GM21390 (cell line): ENCODE data around the gene GBX1.

ENCODE experiments used
- ATAC-seq: cut with Tn5 transposase; IDR thresholded peaks from one replicate; pipeline ENCODE4 v1.9.1; 2021; ENCODE audit not compliant: unreplicated experiment

Gene GBX1

DNA sequence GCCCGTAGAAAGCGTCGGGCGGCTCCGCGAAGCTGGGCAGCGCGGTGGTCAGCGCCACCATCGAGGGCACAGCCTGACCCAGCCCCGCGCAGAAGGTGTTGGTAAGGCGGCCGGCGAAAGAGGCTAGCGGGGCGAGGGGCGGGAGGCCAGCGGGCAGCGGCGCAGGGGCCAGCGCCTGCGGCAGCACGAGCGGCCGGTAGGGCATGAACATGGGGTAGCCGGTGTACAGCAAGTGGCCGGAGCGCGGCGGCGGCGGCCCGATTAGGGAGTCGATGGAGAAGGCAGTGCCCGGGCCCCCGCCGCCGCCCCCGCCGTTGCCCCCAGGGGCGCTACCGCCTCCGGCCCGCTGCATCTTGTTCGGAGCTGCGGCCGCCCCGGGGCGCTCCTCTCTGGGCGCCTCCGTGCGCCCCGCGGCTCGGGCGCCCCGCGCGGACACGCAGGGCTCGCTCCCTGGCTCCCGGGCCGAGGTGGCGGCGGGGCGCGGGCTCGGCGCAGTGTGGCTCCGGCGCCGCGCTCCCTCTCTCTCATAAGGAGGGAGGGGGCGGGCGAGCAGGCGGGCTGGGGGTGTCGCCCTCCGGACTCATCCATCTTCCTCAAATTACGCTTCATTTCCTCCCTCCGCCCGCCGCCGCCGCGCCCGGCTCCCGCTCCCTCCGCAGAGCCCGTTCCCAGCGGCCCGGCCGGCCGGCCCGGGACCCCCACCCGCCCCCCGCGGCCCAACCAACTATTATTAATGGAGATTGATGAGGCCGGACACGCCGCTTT is at the start of gene GBX1:
Gene GBX1, minus strand, starts transcription at position 498 of the 765 bp plus-strand sequence. Its CDS starts 146 bp downstream, at position 352.
- ATAC-seq: no peak

GRCh38 chr7:151215396-151215795 is 47.9 kb upstream of the GBX1 start:
- no peak for ATAC-seq

- ATAC-seq: no peak
Observed at GRCh38 chr7:151213826-151214225, 46.3 kb upstream of the GBX1 start.

DNA sequence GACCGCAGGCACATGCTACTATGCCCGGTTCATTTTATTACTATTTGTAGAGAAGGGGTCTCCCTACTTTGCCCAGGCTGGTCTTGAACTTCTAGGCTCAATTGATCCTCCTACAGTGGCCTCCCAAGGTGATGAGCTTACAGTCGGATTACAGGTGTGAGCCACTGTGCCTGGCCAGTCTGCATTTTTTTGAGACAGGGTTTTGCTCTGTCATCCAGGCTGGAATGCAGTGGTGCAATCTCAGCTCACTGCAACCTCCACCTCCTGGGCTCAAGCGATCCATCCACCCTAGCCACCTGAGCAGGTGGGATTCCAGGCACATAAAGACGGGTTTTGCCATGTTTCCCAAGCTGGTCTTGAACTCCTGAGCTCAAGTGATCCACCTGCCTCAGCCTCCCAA is 45.1 kb upstream of the GBX1 start:
- ATAC-seq: no peak

- ATAC-seq: no peak
Observed at GRCh38 chr7:151211155-151211772, 43.8 kb upstream of the GBX1 start.

- ATAC-seq: no peak
Observed at GRCh38 chr7:151210087-151210854, 42.8 kb upstream of the GBX1 start, which contains the start of gene H2BK1. H2BK1 (minus strand) TSS chr7:151210488; CDS start chr7:151210318, 170 bp downstream.

DNA sequence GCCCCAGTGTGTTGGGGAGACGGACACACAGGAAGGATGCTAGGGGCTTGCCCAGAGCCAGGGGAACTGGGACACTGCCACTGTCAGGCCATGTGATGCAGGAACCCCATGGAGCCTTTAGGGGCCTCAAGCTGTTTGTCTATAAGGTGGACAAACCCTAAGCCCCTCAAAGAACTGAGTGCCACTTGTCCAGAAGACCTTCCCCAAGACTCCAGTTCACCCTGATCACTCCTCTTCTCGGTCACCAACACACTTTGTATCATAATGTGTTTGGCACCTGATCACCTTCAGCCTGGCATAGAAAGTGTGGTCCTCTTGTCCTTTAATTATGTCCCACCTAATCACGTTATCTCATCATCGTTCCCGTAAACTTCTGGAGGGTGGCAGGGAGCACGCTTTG is 42.1 kb upstream of the GBX1 start:
- no peak for ATAC-seq

- no peak for ATAC-seq
Observed at GRCh38 chr7:151208253-151208862, 40.9 kb upstream of the GBX1 start.

DNA sequence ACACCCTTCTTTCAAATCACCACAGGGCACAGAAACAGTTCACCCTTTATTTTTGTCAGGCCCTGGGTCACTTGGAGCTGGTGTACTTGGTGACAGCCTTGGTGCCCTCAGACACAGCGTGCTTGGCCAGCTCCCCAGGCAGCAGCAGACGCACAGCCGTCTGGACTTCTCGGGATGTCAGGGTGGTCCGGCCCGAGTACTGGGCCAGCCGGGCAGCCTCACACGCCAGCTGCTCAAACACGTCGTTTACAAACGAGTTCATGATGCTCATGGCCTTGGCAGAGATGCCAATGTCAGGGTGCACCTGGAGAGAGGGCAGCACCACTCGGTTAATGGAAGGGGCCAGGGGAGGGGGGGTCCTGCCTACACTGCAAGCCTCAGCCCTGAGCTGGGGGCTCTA is 40.3 kb upstream of the GBX1 start:
- ATAC-seq: no peak

GRCh38 chr7:151207315-151207714 is 39.8 kb upstream of the GBX1 start:
- no peak for ATAC-seq

- ATAC-seq: no peak
Observed at GRCh38 chr7:151206914-151207313, 39.4 kb upstream of the GBX1 start.

DNA sequence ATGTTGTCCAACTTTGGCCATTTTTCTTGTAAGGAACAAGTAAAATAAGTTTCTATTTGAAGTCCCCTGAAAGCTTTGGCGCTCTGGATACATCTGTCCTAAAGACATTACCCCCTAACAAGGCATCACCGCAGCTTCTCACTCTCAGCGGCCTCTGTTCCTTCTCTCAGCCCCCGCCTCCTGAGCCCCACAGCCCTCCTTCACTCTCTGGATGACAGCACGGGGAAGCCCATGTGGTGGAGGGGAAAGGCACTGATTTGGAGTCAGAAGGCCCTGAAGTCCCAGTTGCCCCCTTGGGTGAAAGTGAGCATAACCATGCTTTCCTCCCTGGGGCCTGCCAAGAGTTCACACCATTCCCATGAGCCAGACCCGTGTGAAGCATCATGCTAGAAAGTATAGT is 38.2 kb upstream of the GBX1 start:
- ATAC-seq: no peak

- ATAC-seq: no peak
Observed at GRCh38 chr7:151204383-151205032, 37.0 kb upstream of the GBX1 start.

DNA sequence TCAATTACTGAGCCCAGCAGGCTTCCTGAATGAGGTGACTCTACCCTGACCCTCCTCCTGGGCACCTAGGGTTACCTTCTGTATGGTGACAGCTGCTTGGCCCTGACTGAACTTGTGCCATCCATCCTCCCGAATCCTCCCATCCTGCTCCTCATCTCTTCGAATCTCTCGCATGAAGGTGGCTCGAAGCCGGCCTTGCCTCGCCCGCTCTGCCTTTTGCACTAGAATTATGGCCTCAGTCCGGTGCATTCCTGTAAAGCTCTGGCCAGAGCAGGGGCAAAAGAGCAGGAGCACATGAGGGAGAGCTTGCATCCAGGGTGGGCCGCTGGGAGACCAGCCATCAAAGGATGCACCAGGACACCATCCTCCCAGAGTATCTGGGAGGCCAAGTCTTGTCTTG is 35.3 kb upstream of the GBX1 start:
- ATAC-seq: no peak

GRCh38 chr7:151201751-151202150 is 34.3 kb upstream of the GBX1 start:
- ATAC-seq: no peak

- no peak for ATAC-seq
Observed at GRCh38 chr7:151201344-151201743, 33.9 kb upstream of the GBX1 start.

DNA sequence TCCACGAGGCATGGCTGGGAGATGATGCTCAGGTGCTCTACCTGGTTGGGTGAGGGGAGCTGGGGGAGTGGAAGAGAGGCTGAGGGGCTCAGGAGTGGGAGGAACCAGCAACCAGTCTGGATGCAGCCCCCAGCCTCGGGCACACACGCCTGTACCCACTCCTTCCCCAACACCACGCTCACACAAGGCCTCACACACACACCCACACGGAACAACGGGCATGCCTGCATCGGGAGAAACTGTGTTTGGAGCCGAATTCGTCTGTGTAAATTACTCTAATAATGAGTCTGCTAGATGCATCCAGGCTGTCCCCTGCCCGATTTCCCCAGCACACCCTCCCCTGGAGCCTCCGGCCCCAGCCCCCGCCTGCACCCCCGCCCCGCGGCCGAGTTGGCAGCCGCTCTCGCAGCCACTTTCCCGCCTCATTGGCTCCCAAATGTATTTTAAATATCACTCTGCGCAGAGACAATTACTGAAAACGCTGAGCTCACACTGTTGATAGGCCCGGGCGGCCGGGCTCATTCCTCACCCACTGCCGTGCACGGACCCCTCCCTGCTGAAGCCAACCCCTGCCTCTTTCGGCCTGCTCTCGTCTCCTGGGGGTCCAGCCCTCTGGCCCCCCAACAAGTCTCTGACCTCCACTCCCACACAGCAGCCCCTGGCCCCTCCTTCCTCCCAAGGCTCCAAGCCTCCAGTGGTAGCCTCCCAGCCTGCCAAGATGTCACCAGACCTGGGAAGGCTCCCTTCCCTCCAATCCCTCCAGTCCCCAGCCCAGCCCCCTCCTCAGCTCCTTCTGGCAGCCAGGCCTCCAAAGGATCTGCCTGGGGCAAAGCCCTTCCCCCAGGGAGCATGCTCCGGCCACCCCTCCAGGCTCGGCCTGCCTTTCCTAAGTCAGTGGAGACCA is 31.7 kb upstream of the GBX1 start:
- no peak for ATAC-seq

DNA sequence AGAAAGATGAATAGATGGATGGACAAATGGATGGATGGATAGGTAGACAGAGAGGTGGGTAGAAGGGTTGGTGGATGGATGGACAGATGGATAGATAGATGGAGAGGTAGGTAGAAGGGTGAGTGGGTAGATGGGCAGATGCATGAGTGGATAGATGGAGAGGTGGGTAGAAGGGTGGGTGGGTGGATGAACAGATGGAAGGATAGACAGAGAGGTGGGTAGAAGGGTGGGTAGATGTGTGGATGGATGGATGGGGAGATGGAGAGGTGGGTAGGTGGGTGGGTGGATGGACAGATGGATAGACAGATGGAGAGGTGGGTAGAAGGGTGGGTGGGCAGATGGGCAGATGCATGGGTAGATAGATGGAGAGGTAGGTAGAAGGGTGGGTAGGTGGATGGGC is 30.4 kb upstream of the GBX1 start:
- no peak for ATAC-seq

DNA sequence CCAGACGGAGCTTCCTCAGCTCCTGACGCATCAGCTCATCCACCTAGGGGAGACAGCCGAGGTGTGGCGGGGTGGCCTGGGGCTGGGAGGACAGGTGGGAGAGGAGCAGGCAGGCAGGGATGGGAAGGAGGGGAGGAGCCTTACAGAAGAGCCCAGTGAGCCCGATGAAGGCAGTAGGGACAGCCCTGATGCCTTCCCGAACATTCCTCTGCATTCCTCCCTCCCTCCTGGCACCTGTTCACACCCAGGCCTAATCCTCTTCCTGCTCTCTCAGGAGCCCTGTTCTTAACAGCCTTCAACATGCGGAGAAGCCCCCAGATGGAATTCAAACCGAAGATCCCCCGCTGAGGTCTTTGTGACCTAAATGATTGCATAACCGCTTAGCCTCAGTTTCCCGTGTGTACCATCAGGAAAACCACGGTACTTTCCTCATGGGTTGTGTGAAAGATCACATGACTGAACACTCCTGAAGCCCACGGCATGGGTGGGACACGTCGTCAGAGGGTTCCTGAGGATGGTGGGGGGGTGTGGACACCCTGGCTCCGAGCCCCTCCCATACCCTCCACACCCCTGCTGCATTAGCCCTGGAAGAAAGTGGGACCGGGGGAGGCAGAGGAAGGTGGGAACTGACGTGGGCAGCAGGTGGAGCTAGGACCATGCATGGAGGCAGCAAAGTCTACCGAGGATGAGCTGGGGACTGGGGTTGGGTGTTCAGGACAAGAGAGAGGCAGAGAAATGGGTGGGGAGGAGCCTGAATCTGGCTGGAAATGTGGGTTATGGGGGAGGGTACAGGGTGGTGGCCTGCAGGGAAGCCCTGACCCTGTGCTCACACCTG is 28.3 kb upstream of the GBX1 start:
- ATAC-seq: no peak
